Germinal center (tissue), 1 donor: ENCODE measurements around the gene SPAG16.

Experiments
- DNase-seq: peaks from one replicate; pipeline ENCODE4 v3.0.0; 2012; ENCODE audit warnings: mixed read lengths, low spot score

The SPAG16 gene

DNA sequence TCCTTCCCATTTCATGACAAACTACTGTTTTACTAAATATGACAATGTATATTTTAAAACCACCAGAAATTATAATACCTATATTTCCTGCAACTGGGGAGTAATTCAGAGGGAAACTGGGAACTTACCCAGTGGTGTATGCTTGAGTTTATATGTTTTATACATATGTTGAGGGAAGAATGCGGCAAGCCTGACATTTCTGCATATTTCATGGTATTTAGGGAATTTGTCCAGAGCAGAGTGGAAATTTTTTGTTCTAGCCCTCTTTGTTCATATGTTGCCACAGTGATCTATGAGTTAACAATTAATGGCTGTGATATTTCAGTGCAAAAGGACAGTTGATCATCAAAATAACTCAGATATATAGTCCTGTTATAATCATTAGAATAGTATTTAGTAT lies 895.8 kb downstream of the SPAG16 start:
- DNase-seq, result no peak

DNA sequence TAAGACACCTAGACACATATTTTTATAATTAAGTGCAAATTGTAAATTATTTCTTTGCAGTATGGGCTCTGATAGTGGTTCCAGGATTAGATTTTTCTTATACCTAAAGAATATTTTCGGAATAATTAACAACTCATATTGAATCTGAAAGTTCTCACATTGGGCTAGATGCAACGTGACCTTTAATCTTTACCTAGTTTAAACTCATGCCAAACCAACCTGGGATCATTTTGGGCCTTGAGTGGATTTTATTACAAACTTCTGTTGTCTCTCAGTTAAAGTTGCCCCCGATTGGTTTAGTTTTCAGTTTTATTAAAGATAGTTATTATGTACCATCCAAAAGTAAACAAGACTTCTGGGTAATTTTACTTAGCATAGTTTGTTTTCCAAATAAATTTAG lies 896.4 kb downstream of the SPAG16 start:
- DNase-seq, result no peak

DNA sequence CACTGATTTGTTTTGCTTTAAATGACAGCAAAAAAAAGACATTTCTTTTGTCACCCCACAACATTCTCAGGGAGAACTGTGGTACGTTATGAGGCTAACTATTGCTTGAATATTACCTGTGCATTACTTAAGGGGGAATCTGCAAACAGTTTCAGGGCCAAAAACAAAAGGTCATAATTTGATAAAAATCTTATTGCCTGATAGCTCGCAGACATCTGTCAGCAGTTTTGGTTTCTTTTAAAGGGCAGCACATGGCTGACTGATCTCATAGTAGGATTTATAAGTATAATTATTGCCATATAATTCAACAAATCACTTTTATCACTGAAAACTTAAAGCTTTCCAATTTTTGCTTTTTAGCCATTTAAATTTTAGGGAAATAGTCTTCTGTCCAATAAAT lies 900.2 kb downstream of the SPAG16 start:
- DNase-seq, result no peak

DNA sequence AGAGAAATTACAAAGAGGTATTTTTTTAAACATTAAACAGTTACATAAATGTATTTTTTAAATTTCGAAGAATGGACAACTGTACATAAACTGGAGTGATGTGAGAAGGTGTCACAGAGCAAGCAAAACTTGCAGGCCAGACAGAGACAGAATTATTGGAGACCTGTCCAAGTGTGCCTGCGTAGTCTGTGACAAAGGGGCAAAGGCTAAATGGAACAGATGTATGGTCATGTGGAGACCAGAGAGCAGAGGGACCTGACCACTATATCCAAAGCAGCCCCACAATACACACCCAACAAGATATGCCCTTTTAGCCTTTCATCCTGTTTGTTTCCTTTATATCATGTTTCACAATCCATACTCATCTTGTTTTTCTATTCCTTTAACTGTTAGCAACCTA lies 901.3 kb downstream of the SPAG16 start:
- no peak for DNase-seq

DNA sequence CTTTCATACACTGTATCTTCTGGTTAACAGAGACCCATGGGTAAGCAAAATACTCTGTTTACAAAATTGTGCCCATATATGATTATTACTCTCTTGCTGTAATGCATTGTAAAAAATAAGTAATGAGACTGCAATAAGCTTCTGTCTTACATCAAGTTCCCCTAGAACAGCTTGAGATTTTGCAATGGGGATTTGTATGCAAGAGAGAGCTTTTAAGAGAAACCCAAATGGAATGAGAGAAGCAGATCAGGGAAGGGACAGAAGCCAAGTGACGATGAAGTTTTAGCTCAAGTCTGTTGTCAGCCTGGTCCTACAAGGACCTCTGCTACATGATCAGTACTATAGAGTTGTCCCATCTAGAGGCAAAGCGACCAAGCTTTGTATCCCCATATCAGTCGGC lies 908.4 kb downstream of the SPAG16 start:
- DNase-seq, result no peak

DNA sequence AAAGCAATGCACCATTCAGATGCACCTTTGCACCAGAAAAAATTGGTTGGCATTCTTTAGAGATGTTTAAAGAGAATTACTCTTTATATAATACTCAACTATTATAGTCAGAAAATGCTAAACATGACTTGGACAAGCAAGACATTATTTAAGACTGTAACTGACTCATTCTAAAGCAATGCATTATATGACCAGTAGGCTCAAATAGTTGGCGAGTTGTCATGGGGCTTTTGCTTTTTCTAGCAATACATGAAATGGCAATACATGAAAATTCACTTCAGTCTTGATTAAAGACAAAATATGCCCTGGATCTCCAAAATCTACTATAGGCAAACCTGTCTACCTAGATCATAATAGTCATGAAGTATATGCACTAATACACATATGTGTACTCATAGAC lies 909.7 kb downstream of the SPAG16 start:
- DNase-seq, result no peak

DNA sequence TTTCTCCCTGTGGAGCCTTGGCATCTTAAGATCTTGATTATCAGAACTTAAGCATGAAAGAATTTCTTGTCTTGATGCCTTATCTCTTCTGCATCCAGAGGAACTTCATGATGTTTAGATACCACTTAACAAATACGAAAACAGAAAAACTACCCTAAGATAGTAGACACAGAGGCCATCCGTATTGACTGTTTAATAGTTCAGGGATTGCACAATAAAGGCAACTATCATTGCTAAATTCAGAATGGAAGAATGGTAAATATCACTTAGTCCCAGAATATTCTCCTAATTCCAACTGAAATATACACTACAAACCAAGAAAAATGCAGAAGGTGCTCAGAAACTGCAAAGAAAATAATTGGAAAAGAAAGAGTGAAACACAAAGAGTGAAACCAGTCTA lies 912.0 kb downstream of the SPAG16 start:
- DNase-seq, result no peak

DNA sequence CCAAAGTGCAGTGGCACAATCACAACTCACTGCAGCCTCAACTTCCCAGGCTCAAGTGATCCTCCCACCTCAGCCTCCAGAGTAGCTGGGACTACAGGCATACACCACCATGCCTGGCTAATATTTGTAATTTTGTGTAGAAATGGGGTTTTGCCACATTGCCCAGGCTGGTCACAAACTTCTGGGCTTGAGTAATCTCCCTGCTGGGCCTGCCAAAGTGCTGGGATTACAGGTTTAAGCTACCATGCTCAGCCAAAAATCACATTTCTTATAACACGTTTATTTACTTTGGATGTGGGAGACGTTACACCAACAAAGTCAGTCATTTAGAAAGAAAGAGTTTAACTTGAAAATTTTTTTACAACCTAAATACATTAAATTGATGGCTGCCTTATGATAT lies 917.6 kb downstream of the SPAG16 start:
- DNase-seq, result no peak

DNA sequence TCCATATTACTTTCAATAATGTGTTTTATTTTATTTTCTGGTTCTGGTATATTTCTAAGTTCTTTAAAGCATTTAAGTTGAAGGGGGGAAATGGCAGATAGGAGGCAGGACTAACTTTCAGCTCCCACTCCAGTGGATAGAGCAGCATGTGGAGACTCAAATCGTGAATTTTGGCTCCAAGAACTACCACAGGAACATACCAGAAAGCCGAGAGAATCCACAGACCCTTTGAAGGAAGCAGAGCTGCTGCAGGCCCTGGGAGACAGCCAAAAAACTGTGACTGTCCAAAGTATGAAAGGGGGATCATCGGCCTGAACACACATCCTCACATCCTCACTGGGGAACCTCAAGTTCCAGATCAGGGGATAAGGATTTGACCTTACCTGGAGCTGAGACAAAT lies 919.0 kb downstream of the SPAG16 start:
- no peak for DNase-seq

DNA sequence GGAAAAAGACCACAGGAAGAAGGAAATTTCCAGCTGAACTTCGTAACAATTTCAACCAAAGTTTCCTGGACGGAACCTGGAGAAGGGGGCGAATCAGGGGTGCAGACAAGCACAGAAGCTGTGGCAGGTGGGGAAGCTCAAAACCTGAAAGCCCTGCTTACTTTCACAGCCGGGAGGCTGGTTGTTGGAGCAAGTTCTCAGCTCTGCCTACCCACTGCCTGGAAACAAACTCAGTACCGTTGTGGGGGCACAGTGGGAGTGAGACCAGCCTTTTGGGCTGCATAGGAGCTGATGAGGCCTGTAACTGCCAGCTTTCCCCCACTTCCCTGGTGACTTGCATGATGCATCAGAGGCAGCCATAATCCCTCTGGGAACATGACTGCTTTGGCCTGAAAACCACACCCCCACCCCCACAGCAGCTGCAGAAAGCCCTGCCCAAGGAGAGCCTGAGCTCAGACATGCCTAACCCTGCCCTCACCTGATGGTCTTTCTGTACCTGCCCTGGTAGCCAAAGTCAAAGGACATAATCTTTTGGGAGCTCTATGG lies 919.6 kb downstream of the SPAG16 start:
- no peak for DNase-seq

DNA sequence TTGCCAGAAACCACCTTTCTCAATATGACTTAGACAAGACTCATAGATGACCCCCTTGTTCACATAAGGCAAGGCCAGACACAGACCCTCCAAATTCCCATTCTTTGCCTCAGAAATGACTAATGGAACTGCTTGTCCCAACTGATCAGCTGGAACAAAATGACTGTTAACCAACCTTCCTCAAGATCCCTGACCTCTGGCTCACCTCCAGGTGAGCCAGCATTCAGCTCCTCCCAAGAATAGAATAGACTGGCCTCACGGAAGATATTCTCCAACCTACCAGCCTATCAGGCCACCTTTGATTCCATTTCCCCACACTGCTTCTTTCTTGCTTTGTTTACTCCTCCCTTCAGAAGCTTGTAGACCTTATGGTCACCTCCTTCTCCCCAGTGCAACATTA lies 930.8 kb downstream of the SPAG16 start:
- no peak for DNase-seq

DNA sequence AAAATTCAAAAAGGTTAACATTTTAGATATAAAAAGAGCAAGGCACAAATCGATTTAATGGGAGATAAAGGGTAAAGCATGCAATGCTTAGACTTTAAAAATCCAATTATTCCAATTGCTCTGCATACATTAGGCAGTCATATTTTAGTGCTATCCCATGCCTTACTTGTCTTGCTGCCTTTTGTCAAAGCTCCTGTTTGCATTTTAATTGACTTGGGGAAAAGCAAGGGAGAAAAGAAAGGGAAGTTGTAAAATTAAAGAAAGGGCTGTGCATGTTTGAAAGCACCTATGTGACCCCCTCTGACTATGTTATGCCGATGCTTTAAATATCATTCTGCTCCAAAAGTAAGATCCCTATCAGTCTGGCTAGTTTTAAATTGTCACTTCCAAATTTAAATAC lies 932.9 kb downstream of the SPAG16 start:
- DNase-seq, result no peak

DNA sequence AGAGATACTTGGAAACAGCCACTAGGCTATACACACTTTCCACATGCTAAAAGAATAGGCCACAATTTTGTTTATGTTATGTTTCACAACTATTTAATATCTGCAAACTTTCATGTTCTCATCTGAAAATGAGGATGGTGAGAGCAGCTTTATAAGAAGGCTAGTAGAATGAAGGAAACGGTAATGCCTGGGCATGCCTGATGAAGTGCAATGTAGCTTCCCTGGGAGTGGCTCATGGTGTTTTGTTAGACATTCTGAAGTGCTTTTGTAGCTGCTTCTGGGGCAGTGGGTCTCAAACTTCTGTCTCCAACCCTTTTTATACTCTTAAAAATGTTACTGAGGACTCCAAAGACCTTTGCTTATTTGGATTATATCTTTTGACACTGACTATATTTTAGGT lies 933.3 kb downstream of the SPAG16 start:
- DNase-seq, result no peak

DNA sequence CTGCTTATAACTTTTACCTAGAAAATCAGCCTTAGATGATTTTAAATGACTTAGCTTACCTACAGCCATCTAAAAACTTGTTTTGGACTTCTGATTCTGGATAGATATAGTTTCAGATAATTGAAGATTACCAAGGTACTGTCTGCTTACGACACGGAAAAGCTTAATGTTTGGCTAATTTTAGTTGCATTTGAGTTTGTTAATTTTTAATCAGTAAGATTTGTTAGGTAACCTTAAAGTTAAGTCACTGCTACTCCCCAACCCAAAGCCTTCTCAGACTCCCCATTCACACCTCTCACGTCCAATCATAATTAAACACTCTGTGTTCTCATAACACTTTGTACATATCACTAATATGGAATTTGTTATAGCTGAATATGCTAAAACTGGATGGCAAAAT lies 936.0 kb downstream of the SPAG16 start:
- DNase-seq, result no peak

DNA sequence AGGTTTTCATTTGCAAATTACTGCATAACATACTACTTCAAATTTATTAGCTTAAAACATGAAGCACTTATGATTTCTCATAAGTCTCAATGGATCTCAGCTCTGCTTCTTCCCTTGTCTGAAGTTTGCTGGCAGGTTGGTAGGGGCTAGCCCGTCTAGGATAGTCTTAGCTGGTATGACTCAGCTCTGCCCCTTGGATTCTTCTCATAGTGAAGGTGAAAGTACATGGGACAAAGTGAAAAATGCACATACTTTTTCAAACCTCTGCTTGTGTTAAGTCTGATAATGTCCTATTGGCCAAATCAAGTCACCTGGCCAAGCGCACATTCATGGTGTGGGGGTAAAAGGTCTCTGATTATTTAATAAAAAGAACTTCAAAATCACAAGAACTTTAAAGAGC lies 941.8 kb downstream of the SPAG16 start:
- no peak for DNase-seq

DNA sequence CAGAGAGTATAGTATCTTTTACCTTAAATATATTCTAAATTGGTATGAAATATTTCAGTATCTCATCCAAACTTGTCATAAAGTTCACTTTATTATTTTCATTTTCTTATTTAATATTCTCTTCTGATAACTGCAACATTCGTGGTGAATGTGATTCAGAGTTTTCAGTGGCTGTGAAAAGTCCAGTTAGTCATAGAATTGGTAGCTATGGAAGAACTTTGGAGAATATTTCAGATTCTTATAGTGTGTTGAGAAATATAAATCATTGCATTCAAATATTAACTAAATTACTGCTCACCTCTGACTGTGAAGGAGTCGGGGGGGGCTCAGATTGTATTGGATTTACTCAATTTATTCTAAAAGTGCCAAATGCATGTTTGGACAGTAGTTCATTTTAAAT lies 948.0 kb downstream of the SPAG16 start:
- no peak for DNase-seq

DNA sequence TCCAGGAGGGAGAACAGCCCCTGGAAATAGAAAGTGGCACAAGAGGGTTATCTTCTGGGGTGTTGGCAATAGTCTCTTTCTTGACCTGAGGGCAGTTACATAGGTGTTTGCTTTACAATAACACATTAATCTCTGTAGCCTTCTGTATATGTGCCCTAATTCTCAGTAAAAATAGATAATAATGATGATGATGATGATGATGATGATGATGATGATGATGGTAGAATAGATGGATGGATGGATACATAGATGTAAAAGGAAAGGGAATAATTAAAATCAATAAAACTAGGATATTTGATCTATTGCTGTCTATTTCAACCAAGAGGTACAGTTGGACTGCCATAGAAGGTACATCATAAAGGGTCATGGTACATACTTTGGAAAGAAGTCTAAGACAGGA lies 948.9 kb downstream of the SPAG16 start:
- DNase-seq, result no peak

DNA sequence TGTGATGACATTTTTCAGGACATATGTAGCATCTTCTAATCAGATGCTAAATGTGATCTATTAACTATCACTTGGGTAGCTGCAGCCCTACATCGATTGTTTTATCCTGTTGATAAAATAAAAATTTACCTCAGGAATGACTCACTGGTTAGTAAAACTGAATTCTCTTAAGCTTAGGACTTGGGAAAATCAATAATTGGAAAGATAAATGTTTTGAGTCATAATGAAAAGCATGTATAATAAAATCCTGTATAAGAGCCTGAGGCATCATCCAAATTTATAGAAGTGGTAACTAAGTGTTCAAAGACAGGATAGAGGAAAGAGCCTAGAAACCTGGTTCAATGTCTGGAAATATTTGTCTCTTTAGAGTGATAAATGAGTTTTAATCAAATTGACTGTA lies 958.5 kb downstream of the SPAG16 start:
- no peak for DNase-seq

DNA sequence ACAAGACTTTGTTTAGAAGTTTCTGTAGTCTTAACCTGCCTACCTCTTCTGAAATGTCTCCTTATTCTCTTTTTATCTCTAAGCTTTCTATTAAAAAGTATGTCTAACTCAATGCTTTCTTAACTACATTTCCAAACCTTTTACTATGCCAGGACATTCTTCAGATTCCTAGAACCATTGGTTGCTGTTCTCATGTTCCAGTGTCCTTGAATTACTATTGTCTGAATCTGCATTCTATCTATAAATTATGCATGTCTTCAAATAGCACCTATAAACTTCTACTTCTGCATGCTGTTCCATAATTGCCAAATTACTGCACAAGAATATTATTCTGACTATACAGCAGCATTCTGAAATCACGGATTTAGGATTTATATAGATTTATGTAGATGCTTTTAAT lies 960.6 kb downstream of the SPAG16 start:
- DNase-seq, result no peak

DNA sequence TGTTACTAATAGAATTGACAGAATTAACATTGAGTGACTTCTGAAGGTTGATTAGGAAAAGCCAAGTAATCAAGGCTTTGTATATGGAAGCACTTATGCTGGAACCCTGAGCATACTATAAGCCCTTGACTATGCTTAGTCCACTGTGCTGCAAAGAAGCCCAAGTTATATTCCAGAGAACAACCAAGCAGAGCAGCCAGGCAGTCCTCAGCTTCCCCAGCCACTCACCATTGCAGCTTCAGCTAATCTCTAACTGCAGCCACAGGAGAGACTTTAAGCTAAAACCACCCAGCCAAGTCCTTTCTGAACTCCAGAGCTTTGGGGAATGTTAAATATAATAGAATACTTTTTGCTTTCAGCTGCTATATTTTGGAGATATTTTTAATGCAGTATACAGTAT lies 962.2 kb downstream of the SPAG16 start:
- no peak for DNase-seq

DNA sequence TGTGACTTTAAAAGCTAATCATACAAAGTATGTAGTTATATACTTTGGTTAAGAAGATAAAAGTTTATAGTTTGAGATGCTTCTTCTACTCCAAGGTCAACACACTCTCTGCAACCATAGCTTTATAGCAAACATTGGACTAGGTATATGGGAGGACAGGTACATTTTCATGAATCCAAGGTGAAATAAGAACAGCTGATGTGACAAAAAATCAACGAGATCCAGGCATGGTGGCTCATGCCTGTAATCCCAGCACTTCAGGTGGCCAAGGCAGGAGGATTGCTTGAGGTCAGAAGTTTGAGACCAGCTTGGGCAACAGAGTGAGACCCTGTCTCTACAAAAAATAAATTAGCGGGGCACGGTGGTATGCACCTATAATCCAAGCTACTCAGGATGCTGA lies 963.3 kb downstream of the SPAG16 start:
- no peak for DNase-seq

DNA sequence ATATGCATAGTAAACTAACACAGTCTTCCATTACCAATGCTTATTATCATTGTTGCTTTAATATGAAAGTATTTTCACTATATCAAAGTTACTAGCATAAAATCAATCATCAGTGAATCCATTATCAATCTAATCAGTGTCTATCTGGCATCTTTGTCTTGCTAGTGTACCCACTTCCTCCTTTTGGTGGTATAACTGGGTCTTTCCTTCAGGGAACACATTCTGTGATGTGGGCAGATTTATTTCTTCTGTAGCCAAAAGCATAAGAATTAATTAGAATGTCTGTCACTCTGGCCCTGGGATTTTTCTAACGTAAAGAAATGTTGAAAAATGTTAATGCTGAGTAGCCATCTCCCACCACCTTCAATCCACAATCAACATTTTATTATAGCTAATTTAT lies 970.8 kb downstream of the SPAG16 start:
- DNase-seq, result no peak

DNA sequence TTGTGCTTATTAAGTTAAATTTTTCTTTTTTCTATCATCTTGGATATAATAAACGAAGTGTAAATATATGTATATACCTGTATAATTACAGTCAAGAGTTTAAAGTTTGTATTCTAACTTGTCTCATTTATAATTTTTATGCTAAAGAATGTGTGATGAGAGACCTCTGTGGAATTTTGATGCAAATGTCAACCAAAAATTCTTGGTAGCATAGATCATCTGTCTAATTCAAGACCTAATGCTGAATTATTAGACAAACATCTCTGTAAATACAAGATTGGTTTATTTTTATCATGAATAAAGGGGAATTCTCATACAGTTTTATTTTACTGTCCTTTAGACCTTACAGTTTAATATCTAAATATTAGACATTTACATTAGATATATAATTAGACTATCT lies 977.4 kb downstream of the SPAG16 start:
- no peak for DNase-seq

DNA sequence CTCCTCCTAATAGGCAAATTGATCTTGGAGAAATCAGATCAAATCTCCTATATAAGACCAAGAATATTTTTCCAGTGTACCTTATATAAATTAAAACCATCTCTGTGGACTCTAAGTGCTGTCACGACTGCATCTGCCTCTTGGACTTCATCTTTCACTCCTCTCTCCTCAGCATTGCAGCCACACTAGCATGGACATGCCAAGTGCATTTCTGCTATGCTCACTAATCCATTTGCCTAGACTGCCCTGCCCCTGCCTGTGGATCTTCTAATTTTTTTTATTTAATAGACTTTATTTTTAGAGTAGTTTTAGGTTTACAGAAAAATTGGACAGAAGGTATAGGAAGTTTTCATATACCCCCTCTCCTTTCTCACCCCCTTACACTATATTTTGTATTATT lies 979.9 kb downstream of the SPAG16 start:
- DNase-seq, result no peak

DNA sequence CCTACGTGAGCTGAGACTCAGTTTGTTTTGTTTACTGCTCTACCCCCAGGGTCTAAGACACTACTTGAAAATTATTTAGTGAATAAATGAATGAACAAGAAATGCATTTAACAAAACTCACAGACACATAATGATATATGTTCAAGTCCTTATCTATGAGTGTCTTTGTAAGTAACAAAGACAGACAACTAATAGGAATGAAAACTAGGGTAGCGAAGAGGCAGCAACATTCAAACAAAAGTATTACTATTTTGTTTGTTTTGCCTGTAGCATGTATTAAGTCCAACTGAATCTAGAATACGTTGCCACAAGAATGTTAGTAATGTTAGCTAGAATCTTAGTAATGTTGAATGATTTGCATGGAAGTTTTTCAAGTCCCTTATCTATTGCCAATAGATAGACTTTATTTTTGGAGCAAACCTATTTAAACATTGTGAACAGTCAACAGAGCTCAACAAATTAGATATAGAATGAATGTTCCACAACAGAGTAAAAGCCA lies 981.8 kb downstream of the SPAG16 start:
- no peak for DNase-seq
